WI38 (cell line): ENCODE results near the gene MACROD2.

Experiments used
- H3K4me3 ChIP-seq: 2 replicates; pipeline ENCODE4 v1.5.1; 2011; ENCODE audit warnings: low read depth, mild to moderate bottlenecking, control low read depth, low read length
- TF ChIP-seq, protein P1 (sequence below): IDR thresholded peaks from 2 replicates; pipeline ENCODE4 v1.5.1; 2012; ENCODE audit warnings: low read depth, mild to moderate bottlenecking, control low read depth, low read length

Gene MACROD2

DNA sequence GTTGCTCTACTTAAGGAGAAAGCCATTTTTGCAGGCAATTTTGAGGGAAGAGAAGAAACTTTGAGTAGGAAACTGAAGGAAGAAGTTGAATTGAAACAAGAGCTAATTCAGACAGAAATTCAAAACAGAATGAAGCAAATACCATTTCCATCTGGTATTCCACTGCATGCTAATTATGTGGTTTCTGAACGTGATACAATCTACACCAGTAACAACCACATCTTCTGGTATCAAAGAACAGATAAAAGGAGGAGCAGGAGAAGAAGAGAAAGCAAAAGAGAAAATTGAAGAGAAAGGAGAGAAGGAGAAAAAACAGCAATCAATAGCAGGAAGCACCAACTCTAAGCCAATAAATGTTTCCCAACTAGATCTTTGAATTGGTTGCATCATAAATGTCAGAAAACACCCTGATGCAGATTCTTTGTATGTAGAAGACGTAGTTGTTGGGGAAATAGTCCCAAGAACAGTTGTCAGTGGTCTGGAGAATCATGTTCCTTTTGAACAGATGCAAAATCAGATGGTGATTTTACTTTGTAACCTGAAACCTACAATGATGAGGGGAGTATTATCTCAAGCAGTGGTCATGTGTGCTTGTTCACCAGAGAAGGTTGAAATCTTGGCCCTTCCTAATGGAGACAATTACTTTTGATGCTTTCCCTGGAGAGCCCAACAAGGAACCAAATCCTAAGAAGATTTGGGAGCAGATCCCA, 132.4 kb downstream of the MACROD2 start:
- TF ChIP-seq, protein P1, sequence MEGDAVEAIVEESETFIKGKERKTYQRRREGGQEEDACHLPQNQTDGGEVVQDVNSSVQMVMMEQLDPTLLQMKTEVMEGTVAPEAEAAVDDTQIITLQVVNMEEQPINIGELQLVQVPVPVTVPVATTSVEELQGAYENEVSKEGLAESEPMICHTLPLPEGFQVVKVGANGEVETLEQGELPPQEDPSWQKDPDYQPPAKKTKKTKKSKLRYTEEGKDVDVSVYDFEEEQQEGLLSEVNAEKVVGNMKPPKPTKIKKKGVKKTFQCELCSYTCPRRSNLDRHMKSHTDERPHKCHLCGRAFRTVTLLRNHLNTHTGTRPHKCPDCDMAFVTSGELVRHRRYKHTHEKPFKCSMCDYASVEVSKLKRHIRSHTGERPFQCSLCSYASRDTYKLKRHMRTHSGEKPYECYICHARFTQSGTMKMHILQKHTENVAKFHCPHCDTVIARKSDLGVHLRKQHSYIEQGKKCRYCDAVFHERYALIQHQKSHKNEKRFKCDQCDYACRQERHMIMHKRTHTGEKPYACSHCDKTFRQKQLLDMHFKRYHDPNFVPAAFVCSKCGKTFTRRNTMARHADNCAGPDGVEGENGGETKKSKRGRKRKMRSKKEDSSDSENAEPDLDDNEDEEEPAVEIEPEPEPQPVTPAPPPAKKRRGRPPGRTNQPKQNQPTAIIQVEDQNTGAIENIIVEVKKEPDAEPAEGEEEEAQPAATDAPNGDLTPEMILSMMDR = no peak
- H3K4me3 ChIP-seq = no peak overlapping the region

DNA sequence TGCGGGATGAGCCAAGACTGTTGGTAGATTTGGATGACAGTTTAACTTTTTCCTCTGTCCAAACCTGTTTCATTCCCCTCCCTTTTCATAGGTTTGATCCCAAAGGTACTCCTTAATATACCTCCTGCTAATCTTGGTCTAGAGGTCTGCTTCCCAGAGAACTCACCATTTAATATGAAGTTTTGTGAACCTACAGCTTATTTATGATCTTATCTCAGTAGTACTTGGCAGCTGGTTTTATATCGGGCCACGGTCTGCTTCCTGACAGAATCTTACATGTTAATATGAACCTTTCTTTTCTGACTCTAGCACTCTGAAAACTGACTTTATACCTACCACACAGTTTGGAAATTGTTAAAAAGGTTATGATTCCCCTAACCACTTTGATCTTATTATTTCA, 138.7 kb downstream of the MACROD2 start:
- TF ChIP-seq, protein P1 = no peak
- no peak overlapping the region for H3K4me3 ChIP-seq

DNA sequence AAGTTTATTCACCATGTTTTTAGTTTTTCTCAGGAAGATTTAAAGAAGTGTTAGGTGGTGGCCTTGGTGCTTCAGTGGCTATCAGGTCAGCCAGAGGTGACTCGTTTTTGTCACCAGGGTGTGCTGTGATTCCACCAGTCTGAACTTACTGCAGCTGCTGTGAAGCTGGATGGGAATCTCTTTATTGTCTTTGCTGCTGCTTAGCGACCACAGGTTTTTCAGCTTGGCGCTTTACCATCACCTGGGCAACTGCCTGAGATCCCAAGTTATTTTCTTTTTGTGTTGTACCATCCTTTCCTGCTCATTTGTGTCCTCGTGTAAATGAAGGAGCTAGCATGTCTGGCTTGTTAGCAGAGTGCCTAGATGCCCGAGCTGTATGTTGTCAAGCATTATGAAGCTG, 146.9 kb downstream of the MACROD2 start:
- TF ChIP-seq, protein P1 = no peak
- no peak overlapping the region for H3K4me3 ChIP-seq

DNA sequence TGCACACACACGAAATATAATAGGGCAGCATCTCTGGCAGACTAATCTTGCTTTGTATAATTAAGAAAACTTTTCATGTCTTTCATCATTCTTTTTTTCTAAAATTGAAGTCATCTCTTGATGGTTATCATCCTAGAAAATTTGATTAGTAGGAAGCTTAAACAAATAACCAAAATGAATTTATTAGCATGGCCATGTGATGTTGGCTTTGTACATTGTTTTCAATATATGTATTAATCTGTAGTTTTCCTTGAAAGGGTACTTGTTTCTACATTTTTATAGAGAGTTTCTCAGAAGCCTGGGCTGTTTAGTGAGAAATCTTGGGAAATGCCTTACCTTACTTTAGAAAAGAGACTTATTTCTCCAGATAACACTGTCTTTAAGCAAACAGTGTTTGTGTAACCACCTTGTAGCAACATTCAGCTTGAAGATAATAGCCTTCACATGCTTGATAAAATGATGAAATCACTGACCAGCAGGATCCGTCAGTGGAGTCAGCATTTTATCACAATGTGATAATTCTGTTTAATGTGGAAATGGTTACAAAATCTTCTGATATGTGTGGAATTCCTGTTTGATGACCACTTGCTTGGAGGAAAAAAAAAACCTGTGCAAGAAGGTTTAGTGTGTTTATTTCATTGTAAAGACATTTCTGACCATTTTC, 147.8 kb downstream of the MACROD2 start:
- H3K4me3 ChIP-seq = no peak overlapping the region
- TF ChIP-seq, protein P1 = no peak

DNA sequence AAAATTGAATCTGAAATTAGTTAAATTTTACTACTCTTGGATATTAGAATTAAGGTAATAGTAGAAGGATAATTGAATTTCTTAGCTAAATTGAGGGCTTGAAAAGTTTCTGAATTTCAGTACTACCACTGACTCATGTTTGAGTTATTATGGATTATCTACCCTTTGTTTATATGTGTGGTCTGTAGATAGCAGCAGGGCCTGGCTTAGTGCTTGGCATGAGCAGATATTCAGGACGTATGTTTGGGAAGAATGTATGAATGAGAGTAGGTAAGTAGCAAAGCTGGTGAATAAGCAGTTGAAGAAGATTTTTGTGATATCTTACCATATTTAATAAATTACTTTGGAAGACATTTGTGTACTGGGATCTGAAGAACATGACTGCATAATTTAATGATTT, 152.7 kb downstream of the MACROD2 start:
- TF ChIP-seq, protein P1 = no peak
- no peak overlapping the region for H3K4me3 ChIP-seq

DNA sequence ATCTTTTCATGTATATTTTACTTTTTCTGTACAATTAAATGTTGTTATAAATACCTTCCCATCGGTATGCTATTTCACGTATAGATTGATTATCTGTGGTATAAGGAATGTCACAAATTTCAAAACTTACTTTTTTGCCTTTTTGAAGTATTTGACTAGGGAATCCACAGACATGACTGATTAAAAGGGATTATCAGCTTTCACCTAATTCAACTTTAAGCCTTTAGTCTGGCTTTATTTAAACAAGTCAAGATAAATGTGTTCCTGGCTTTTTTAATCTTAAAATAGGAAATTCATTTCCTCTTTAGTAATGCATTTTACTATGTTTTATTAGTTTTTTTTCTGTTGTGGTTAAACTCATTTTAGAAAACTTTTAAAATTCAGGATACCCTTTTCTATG, 160.0 kb downstream of the MACROD2 start:
- TF ChIP-seq, protein P1 = no peak
- no peak overlapping the region for H3K4me3 ChIP-seq

DNA sequence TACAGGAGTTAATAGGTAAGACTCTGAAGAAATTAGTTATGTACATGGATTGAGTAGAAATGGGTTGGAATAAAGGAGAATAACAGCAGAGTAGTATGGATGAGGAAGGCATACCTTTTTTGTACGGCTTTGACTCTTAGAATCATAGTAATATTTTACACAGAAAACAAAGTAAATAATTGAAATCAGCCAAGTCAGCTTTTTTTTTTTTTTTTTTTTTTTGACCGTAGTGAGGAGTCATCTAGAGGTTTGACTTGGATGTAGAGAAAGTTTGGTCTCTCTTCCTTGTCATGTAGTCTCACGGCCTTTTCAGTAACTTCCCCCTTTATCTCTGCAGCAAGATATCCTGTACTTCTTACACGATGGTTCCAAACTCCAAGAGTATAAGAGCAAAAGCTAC, 183.2 kb downstream of the MACROD2 start:
- TF ChIP-seq, protein P1 = no peak
- H3K4me3 ChIP-seq = no peak overlapping the region
